Transverse colon (tissue), 4 donors: ENCODE results near the gene SESTD1.

Experiments used
- EP300 ChIP-seq: sonication (generic); formaldehyde crosslinking; IDR thresholded peaks from one replicate; pipeline ENCODE4 v1.6.1; 2017; ENCODE audit warnings: antibody characterized with exemption, low read depth
- POLR2AphosphoS5 ChIP-seq, 3 donors: sonication (generic); formaldehyde crosslinking; IDR thresholded peaks; one replicate each; pipeline ENCODE4 v1.6.1; 2016; ENCODE audit warnings: antibody characterized with exemption in 3 of 3
- TF ChIP-seq, protein P1 (sequence below), 5 experiments: fragments of 200-600 bp in 3 of 5; fragments of 450-650 bp in 2 of 5; sonication (generic) in 3 of 5; IDR thresholded peaks; 1 replicate in 2 of 5; 2 replicates in 3 of 5; pipeline ENCODE4 v1.5.1; 2016 to 2017; ENCODE audit warnings: antibody characterized with exemption in 5 of 5, inconsistent platforms in 3 of 5, mild to moderate bottlenecking in 2 of 5, moderate library complexity in 1 of 5

DNA sequence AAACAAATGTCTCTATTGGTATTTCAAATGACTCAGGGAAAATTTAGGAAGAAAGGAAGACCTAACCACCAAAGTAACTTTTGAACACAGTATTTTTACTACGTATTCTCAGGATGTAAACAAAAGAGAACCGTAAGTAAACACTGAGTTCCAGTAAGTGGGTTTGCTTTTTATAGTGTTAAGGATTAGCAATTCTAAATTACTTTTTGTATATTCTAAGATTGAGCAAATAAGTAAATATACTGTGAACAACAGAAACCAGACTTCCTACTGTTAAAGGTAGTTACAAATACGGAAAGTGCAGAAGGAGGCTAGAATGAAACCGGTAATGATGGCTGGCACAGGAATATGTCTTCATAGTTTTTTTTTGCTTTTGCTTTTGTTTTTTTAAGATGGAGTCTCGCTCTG is 31.5 kb downstream of the SESTD1 start:
- TF ChIP-seq EP300 (no peak), POLR2AphosphoS5 (IDR thresholded peaks at IDR 0.05) (no peak)
- TF ChIP-seq, protein P1, sequence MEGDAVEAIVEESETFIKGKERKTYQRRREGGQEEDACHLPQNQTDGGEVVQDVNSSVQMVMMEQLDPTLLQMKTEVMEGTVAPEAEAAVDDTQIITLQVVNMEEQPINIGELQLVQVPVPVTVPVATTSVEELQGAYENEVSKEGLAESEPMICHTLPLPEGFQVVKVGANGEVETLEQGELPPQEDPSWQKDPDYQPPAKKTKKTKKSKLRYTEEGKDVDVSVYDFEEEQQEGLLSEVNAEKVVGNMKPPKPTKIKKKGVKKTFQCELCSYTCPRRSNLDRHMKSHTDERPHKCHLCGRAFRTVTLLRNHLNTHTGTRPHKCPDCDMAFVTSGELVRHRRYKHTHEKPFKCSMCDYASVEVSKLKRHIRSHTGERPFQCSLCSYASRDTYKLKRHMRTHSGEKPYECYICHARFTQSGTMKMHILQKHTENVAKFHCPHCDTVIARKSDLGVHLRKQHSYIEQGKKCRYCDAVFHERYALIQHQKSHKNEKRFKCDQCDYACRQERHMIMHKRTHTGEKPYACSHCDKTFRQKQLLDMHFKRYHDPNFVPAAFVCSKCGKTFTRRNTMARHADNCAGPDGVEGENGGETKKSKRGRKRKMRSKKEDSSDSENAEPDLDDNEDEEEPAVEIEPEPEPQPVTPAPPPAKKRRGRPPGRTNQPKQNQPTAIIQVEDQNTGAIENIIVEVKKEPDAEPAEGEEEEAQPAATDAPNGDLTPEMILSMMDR (IDR thresholded peaks at IDR 0.05) = no peak
